HG02798 (cell line): ENCODE data around the gene TBX4.

Source experiments
- ATAC-seq: cut with Tn5 transposase; IDR thresholded peaks from one replicate; pipeline ENCODE4 v1.9.1; 2021; ENCODE audit warnings: mild to moderate bottlenecking; ENCODE audit not compliant: unreplicated experiment, poor library complexity

TBX4 gene

GRCh38 chr17:61452301-61453290 lies at the start of gene TBX4:
TBX4 (plus strand) TSS chr17:61452422; CDS start chr17:61456491, 4,069 bp downstream.
- ATAC-seq, result no peak

GRCh38 chr17:61402978-61403800 lies 49.0 kb upstream of the TBX4 start:
- no peak for ATAC-seq

DNA sequence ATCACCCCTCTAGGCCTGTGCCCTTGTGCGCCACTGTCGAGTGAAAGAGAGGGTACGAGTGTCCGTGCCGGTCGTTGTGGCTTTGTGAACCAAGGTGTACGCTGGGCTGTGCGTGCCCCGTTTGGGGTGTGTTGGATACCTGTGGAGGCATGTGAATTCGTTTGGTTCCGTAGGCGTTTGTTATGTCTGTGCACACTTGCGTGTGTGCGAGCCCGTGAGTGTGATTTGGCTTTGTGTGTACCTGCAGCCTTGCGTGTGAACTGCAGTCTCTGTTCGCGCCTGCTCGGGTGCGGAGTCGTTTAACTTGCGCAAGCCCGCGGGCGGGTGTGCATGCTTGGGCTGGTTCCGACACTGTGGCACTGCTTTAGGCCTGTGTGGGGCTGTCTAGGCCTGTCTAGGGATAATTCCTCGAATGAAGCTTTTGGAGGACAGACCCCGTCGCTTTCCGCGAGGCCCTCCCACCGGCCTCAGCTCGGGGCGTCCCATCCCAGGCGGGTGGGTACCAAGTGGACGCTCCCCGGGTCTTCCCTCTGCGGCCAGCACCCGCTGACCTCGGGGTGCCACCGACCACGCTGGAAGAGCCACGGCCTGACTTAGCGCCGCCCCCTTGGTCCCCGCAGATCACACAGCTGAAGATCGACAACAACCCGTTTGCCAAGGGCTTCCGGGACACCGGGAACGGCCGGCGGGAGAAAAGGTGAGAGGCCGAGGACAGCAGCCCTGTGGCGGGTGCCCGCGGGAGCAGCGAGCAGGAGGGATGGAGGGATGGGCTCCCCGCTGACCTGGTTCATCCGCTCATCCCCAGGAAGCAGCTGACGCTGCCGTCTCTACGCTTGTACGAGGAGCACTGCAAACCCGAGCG lies 48.2 kb upstream of the TBX4 start:
- no peak for ATAC-seq

GRCh38 chr17:61404663-61404912 lies 47.6 kb upstream of the TBX4 start:
- no peak for ATAC-seq

- ATAC-seq, result no peak
These were observed 47.1 kb upstream of the TBX4 start for GRCh38 chr17:61404913-61405685.

DNA sequence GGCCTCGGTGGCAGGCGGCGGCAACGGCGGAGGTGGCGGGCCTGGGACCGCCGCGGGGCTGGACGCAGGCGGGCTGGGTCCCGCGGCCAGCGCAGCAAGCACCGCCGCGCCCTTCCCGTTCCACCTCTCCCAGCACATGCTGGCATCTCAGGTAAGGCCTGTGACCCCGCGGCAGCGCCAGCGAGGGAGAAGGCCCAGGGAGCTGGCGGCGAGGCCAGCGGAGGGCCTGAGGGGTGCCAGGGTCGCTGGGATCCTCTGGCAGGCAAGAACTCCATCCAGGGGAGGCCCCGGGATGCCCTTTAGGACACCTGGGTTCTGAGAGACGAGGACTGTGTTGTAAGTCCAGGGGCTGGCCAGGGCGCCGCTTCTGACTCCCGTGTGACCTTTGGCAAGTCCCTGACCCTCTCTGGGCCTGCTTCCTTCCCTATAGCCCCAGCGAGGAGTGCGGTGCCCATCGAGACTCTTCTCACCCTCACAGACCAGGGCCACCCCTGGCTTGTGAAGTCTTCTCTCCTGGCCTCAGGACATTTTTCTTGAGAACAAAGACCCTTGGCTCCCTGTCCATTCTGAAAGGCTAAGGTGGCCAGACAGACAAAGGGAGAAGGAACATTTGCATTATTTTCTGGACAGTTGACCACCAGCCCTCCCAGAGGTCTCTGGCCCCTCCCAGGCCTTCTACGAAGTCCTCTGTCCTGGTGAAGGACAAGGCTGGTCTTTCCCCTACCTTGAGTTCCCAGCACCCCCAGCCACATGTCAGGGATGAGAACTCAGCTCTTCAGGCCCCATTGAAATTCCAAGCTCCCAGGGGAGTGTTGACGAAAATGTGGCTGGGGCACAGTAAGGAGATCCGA lies 46.3 kb upstream of the TBX4 start:
- no peak for ATAC-seq

- ATAC-seq, result no peak
These were observed 45.7 kb upstream of the TBX4 start for GRCh38 chr17:61406537-61406845.

DNA sequence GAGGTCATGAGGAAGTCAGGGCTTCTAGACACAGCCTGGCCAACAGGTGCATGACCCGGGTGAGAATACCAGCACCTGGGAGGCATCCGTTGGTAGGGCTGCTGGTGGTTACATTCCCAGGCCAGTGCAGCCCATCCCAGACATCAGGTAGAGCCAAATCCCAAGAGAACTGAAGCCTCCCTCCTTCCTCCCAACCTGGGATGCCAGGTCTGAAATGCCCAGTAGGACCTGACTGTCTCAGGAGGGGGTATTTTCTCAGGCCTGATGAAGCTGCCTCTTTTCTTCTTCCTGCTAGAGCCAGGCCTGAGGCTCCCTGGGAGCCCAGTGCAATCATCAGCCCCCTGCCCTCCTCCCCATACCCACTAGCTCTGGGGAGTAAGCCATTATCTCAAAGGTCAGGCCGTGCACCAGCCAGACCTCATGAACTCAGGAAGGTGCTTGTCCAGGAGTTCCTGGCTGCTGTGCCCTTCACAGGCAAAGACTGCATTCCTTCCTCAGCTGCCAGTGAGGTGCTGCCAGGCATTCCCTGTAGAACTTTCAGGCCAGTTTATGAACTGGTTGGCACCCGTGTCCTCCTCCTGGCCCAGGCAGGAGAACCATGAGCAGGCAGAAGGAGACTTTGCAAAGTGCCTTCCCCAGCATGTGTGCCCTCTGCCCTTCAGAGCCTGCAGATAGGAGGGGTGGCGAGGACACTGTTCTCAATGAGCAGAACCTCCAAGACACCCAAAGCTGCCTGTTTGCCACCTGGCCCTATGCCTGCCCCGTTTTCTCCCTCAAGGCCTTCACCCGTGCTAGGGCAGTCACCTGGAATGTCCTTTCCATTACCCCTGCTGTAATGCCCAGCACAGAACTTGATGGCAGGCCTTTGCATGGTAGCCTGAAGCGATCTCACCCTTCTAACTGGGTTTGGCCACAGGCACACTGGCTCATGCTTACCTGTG lies 45.0 kb upstream of the TBX4 start:
- ATAC-seq, result no peak

DNA sequence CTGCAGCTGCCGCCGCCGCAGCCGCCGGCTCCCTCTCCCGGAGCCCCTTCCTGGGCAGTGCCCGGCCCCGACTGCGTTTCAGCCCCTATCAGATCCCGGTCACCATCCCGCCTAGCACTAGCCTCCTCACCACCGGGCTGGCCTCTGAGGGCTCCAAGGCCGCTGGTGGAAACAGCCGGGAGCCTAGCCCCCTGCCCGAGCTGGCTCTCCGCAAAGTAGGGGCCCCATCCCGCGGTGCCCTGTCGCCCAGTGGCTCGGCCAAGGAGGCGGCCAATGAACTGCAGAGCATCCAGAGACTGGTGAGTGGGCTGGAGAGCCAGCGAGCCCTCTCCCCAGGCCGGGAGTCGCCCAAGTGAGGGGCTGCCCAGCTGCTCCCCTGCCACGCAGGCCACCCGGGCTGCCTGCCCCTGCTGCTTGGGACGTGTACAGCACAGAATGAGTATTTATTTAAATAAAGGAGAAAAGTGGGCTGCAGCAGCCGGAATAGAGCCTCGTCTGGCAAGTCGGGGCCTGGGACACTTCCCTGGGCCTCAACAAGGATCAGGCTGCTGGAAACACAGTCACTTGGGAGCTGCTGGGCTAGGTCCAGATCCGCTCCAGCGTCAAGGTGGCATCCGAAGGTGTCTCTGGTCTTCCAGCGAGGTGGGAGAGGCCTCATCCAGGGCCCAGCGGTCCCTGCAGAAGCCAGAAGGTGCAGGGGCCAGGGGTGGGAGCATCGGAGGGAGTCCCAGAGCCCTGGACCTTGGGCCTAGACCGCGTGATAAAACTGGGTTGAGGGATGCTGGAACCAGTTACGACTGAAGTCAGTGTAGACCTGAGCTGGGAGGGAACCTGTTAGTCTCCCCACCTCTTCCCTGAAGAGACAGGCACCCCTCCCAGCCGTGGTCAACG lies 43.8 kb upstream of the TBX4 start:
- no peak for ATAC-seq

- peak; percentile 27 for ATAC-seq
These were observed 42.7 kb upstream of the TBX4 start for GRCh38 chr17:61409301-61410112.

DNA sequence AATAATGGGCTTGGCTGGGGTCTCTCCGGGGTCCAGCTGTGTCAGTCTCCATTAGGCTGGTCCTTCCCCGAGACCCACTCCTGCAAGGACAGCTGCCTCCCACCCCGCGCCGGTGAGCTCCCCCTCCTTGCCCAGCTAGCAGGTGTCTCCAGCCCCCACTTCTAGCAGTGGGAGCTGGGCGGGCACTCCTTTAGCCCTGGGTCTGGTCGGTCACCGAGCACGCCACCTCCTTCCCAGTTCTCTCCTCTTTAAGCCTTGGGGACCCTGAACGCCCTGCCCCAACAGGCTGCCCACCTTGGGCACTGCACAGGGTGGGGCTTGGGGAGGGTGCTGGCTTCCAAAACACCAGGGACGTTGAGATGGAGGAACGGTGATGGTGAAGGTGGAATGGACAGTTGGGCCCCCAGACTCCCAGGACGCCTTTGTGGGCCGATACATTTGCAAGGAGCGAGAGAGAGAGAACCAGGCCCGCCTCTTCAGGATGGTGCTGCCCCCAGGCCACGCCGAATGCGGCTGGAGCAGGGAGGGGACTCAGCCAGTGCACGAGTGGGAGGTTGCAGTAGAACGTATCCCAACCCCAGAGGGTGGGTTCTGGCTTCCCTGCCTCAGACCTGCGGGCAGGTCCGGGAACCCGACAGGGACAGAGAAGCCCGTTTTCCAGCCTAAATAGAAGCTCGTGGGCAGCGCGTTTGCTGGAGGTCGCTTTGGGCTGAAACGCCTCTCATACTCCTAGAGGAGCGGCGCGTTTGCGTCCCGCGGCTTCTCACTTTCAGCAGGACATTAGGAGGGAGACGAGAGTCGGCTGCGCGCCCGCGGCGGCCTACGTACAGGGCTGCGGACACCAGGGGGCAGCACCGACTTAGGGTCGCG lies 41.8 kb upstream of the TBX4 start:
- ATAC-seq, result no peak

- ATAC-seq, result no peak
These were observed 41.3 kb upstream of the TBX4 start for GRCh38 chr17:61411011-61411260.

- ATAC-seq, result no peak
These were observed 40.7 kb upstream of the TBX4 start for GRCh38 chr17:61411261-61412142.

- peak; percentile 71 for ATAC-seq
These were observed 39.9 kb upstream of the TBX4 start for GRCh38 chr17:61412143-61412859.
